Natural killer cell (primary cell): ENCODE results near the gene OR9I1. TPM values are rescaled to one million over a fixed set of nuclear protein-coding genes. Genes with fewer than 3 reads are reported as not detected.

Source experiments
- ATAC-seq, 3 donors: fragments of 150-1000 bp in 2 of 3; fragments of 200-7000 bp in 1 of 3; cut with Tn5 transposase; 1 replicate in 1 of 3; 2 replicates in 2 of 3; pipeline ENCODE4 v1.10.0; 2021; ENCODE audit warnings: mild to moderate bottlenecking in 2 of 3, moderate library complexity in 2 of 3
- DNase-seq, 2 donors: peaks; one replicate each; pipeline versions ENCODE4 v3.0.0 to v3.0.0-alpha.2; 2013 to 2021; ENCODE audit warnings: mixed read lengths in 1 of 2
- H3K27ac ChIP-seq: one replicate; pipeline ENCODE4 v1.5.1; 2013; ENCODE audit warnings: mild to moderate bottlenecking, low read length
- H3K27me3 ChIP-seq: one replicate; pipeline ENCODE4 v1.6.1; 2013; ENCODE audit warnings: low read length; ENCODE audit not compliant: control insufficient read depth, insufficient read depth
- H3K36me3 ChIP-seq: one replicate; pipeline ENCODE4 v1.6.1; 2013; ENCODE audit warnings: low read length; ENCODE audit not compliant: control insufficient read depth, insufficient read depth
- H3K4me1 ChIP-seq: one replicate; pipeline ENCODE4 v1.6.1; 2013; ENCODE audit warnings: low read length; ENCODE audit not compliant: control insufficient read depth, insufficient read depth
- H3K4me3 ChIP-seq: one replicate; pipeline ENCODE4 v1.5.1; 2013; ENCODE audit warnings: low read length
- H3K9me3 ChIP-seq: one replicate; pipeline ENCODE4 v1.6.1; 2013; ENCODE audit warnings: low read length; ENCODE audit not compliant: control insufficient read depth, insufficient read depth
- H3K27ac Mint-ChIP-seq, 2 donors: one replicate each; pipeline ENCODE4 v1.8.0; 2022; ENCODE audit warnings: mild to moderate bottlenecking in 2 of 2, mixed read lengths in 2 of 2, moderate library complexity in 1 of 2
- H3K27me3 Mint-ChIP-seq, 2 donors: one replicate each; pipeline ENCODE4 v1.8.0; 2022; ENCODE audit warnings: low read depth in 2 of 2, mixed read lengths in 2 of 2
- H3K36me3 Mint-ChIP-seq: one replicate; pipeline ENCODE4 v1.8.0; 2022; ENCODE audit warnings: mixed read lengths
- H3K4me1 Mint-ChIP-seq, 2 donors: one replicate each; pipeline ENCODE4 v1.8.0; 2022; ENCODE audit warnings: mixed read lengths in 2 of 2
- H3K4me3 Mint-ChIP-seq: one replicate; pipeline ENCODE4 v1.8.0; 2022; ENCODE audit warnings: mild to moderate bottlenecking, moderate library complexity, mixed read lengths
- H3K9me3 Mint-ChIP-seq, 2 donors: one replicate each; pipeline ENCODE4 v1.8.0; 2022; ENCODE audit warnings: mixed read lengths in 2 of 2
- WGBS: methylation state at CpG from one replicate; pipeline ENCODE4 v1.1.7; 2013; ENCODE audit warnings: missing lambda C conversion rate; ENCODE audit not compliant: insufficient coverage; 5-methylcytosine and 5-hydroxymethylcytosine counted together
- intact Hi-C: fragments of 100-400 bp; cut with micrococcal nuclease; formaldehyde crosslinking; loops from one replicate; pipeline ENCODE4 v1.14.2; 2022
- total RNA-seq, 4 donors: library from RNA; stranded (reverse); fragments of 120-200 nt in 1 of 4; gene quantifications; one replicate each; pipeline versions ENCODE4 v1.2.3 to v1.2.4, GENCODE V29; 2013 to 2022
- TF ChIP-seq, protein P1 (sequence below): fragments of 200-600 bp; IDR thresholded peaks from one replicate; pipeline ENCODE4 v1.8.0; 2022; ENCODE audit warnings: antibody characterized with exemption

The OR9I1 gene
- total RNA-seq, 3 donors from 2014 or later (not counting 1 experiment from before 2014, with no cell fraction given), result not detected

DNA sequence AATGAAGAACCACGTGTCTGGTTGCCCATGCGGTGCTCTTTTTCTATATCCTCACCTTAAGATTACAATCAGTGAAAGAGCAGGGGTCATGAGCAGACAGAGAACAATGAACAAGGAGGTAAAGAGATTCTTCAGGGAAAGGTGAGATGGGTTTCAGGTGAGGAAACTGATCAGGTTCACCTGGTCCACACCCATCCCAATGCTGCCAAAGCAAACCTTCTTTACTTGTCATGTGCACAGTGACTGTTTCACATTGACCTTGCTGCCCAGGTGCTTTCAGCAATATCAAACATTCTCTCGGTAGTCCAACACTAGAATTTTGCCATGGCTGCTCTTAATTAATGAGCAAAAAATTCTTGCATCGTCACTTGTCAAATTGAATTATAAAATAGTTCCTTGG lies 39.1 kb upstream of the OR9I1 start:
- no peaks in the 10 kb centered on the region for H3K9me3 ChIP-seq
- no peaks in the 10 kb centered on the region for H3K4me1 ChIP-seq
- no peak overlapping the region for H3K27ac Mint-ChIP-seq
- H3K36me3 ChIP-seq, result no peaks in the 10 kb centered on the region
- H3K36me3 Mint-ChIP-seq, result no peaks in the 10 kb centered on the region
- H3K9me3 Mint-ChIP-seq, result peaks cover 0 to 2% of the 10 kb centered on the region in 2 donors
- H3K27ac ChIP-seq, result no peak overlapping the region
- H3K4me1 Mint-ChIP-seq, result no peaks in the 10 kb centered on the region
- intact Hi-C loops, result no loop called here
- no peak overlapping the region for H3K4me3 Mint-ChIP-seq
- H3K27me3 ChIP-seq, result no peaks in the 10 kb centered on the region
- H3K4me3 ChIP-seq, result no peak overlapping the region
- peaks cover 3 to 6% of the 10 kb centered on the region in 2 donors for H3K27me3 Mint-ChIP-seq
- no peak for DNase-seq
- TF ChIP-seq, protein P1, sequence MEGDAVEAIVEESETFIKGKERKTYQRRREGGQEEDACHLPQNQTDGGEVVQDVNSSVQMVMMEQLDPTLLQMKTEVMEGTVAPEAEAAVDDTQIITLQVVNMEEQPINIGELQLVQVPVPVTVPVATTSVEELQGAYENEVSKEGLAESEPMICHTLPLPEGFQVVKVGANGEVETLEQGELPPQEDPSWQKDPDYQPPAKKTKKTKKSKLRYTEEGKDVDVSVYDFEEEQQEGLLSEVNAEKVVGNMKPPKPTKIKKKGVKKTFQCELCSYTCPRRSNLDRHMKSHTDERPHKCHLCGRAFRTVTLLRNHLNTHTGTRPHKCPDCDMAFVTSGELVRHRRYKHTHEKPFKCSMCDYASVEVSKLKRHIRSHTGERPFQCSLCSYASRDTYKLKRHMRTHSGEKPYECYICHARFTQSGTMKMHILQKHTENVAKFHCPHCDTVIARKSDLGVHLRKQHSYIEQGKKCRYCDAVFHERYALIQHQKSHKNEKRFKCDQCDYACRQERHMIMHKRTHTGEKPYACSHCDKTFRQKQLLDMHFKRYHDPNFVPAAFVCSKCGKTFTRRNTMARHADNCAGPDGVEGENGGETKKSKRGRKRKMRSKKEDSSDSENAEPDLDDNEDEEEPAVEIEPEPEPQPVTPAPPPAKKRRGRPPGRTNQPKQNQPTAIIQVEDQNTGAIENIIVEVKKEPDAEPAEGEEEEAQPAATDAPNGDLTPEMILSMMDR, result no peak
- 76% methylated on average over 3 of the region's 4 CpGs for WGBS
- no peak for ATAC-seq

DNA sequence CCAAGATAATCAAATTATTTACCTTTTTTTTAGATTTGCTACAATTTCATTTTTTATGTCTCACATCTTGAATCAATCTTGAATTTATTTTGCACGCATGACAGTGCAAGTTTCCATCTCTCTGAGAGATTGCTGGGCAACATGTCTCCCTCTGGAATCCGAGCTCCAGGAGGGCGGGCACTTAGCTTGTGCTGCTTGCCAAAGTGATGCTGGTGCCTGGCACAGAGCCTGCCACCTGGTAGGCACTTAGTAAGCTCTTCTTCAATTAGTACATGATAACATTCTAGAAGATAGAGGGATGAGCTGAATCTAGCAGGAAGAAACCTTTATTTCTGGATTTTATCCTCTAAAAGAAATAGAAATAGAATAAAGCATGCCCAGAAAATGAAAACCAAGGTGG lies 27.5 kb upstream of the OR9I1 start:
- Histone ChIP-seq H3K36me3 (no peaks in the 10 kb centered on the region), H3K4me3 (no peak overlapping the region), H3K27ac (no peak overlapping the region), H3K4me1 (no peaks in the 10 kb centered on the region), H3K9me3 (no peaks in the 10 kb centered on the region), H3K27me3 (peaks cover 2% of the 10 kb centered on the region)
- Mint-ChIP-seq H3K9me3 (no peaks in the 10 kb centered on the region), H3K36me3 (no peaks in the 10 kb centered on the region), H3K27me3 (peaks cover 0 to 7% of the 10 kb centered on the region in 2 donors), H3K4me1 (no peaks in the 10 kb centered on the region), H3K4me3 (no peak overlapping the region), H3K27ac (no peak overlapping the region)
- no peak for DNase-seq
- TF ChIP-seq, protein P1, result no peak
- ATAC-seq, result no peak
- 73% methylated on average over 3 of the region's 3 CpGs for WGBS
- intact Hi-C loops, result loop anchor here (10.0 kb wide), 1 partner anchor 62 kb away; the partner anchor contains the start of gene OR1S1

DNA sequence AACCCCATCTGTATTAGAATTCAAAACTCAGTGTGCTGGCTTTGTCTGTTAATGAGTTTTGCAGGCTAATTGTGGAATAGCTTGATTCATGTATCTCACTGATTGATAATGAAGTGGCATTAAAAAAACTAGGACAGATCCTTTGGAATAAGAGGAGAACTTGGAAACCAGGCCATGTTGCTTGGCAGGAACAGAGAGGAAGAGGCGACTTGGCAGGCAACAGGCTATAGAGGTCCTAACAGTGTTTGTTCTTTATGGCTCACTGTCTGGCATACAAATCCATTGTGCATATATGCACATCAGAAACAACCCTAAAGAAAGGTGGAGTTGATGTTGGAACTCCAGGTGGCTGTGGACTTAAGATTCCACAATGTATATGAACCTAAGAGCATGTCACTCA lies 17.4 kb upstream of the OR9I1 start:
- no peaks in the 10 kb centered on the region for H3K4me1 ChIP-seq
- no peaks in the 10 kb centered on the region for H3K36me3 Mint-ChIP-seq
- no peak for ATAC-seq
- H3K27me3 ChIP-seq, result peaks cover 2% of the 10 kb centered on the region
- DNase-seq, result no peak
- H3K36me3 ChIP-seq, result no peaks in the 10 kb centered on the region
- no peak overlapping the region for H3K4me3 ChIP-seq
- no peak overlapping the region for H3K27ac Mint-ChIP-seq
- no peak overlapping the region for H3K4me3 Mint-ChIP-seq
- H3K27ac ChIP-seq, result no peak overlapping the region
- TF ChIP-seq, protein P1, result no peak
- H3K27me3 Mint-ChIP-seq, result peaks cover 0 to 7% of the 10 kb centered on the region in 2 donors
- no peaks in the 10 kb centered on the region for H3K9me3 ChIP-seq
- peaks cover 0 to 7% of the 10 kb centered on the region in 2 donors for H3K9me3 Mint-ChIP-seq
- intact Hi-C loops, result no loop called here
- no peaks in the 10 kb centered on the region for H3K4me1 Mint-ChIP-seq
- 86% methylated on average over 1 of the region's 1 CpG for WGBS

DNA sequence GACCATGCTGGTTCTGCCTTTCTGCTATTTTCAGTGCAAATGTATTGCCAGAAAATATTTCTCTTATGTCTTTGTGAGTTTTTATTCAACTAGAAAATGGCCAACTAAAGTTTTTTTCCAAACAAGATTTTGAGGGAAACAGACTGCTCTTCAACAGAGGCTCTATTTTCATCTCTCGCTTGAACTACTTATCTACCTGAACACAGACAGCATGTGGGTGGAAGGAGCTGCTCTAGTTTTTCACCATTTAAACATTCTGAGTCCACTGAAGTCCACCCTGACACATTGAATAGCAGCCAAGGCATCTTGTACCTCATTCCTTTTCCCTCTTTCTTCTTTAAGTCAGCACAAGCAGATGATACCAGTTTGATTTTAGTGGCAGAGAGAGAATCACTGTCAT lies 9.8 kb upstream of the OR9I1 start:
- Histone ChIP-seq H3K27ac (no peak overlapping the region), H3K27me3 (no peaks in the 10 kb centered on the region), H3K9me3 (no peaks in the 10 kb centered on the region), H3K4me3 (no peak overlapping the region), H3K36me3 (no peaks in the 10 kb centered on the region), H3K4me1 (no peaks in the 10 kb centered on the region)
- H3K36me3 Mint-ChIP-seq, result no peaks in the 10 kb centered on the region
- no peaks in the 10 kb centered on the region for H3K4me1 Mint-ChIP-seq
- no peak for ATAC-seq
- no peak for DNase-seq
- H3K9me3 Mint-ChIP-seq, result peaks cover 0 to 2% of the 10 kb centered on the region in 2 donors
- H3K4me3 Mint-ChIP-seq, result no peak overlapping the region
- TF ChIP-seq, protein P1, result no peak
- no peaks in the 10 kb centered on the region for H3K27me3 Mint-ChIP-seq
- 100% methylated on average over 1 of the region's 1 CpG for WGBS
- H3K27ac Mint-ChIP-seq, result no peak overlapping the region
- intact Hi-C loops, result no loop called here
